ENCODE data around the gene SORCS1. TPM values are rescaled to one million over a fixed set of nuclear protein-coding genes. Genes with fewer than 3 reads are reported as not detected.

Gene SORCS1
- total and polyA plus RNA-seq, 2 of the 8 experiments (the other 6 are each of a cell fraction or from before 2014, with no cell fraction given), result 4.1 to 4.6 TPM

DNA sequence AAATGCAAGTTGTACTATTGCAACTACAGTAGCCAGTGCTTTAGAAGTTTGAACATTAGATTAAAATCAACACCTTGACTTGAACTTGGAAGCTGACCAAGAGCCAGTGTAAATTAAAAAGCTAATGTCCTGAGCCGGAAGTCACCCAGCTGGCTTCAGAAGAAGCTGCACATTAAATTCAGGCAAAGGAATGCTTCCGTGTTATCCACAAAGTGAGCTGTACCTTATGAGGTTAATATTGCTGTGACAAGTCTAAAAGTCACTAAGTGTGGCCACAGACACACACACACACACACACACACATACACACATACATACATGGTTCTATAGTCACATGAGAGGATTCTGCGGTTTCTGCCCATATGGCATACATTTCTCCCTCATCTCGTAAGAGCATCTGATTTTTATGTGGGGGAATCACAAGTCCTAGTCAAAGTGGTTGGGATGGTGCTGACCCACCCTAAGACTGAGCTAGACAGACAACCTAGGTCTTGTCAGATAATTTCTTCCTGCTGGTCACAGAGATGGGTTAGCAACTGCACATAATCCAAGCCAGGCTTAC is 612.9 kb downstream of the SORCS1 start:
- Histone ChIP-seq H3K23ac (ENCODE audit: insufficient read length) (no peak overlapping the region), H2BK12ac (ENCODE audit: low read depth, low read length) (no peak overlapping the region), H2BK20ac (ENCODE audit: low read length) (no peak overlapping the region), H4K5ac (ENCODE audit: insufficient read length, low read depth, low read length) (no peak overlapping the region), H3K36me3 (ENCODE audit: control insufficient read depth in 2 of 4, insufficient read depth in 4 of 4, low read length in 3 of 4) (no peaks in the 10 kb centered on the region), H3K4ac (replicated peaks; ENCODE audit: insufficient read length, low read depth, low read length) (no peak overlapping the region), H4K8ac (ENCODE audit: extremely low read depth, insufficient read depth, low read length) (no peak overlapping the region), H3K9ac (replicated peaks in 1 of 4; ENCODE audit: extremely low read depth in 1 of 4, low read depth in 3 of 4, low read length in 3 of 4) (no peak overlapping the region), H2AFZ (ENCODE audit: low read length) (no peak overlapping the region), H3K27ac (ENCODE audit: low read depth, low read length) (no peak overlapping the region), H2AK5ac (ENCODE audit: low read depth, low read length) (no peak overlapping the region), H3K4me1 (replicated peaks in 1 of 4; ENCODE audit: control insufficient read depth in 3 of 4, insufficient read depth in 4 of 4, low read length in 3 of 4) (no peaks in the 10 kb centered on the region), H3K79me2 (ENCODE audit: control insufficient read depth in 1 of 2, insufficient read depth in 2 of 2, low read length in 2 of 2) (no peaks in the 10 kb centered on the region), H2BK15ac (ENCODE audit: low read length) (no peak overlapping the region), H2BK5ac (ENCODE audit: low read depth, low read length) (no peak overlapping the region), H4K20me1 (replicated peaks in 1 of 2; ENCODE audit: control insufficient read depth in 1 of 2, insufficient read depth in 2 of 2, low read length in 2 of 2) (no peaks in the 10 kb centered on the region), H3K27me3 (replicated peaks in 1 of 4; ENCODE audit: control insufficient read depth in 3 of 4, extremely low read depth in 1 of 4, insufficient read depth in 3 of 4, low read length in 3 of 4) (no peaks in the 10 kb centered on the region), H2BK120ac (replicated peaks; ENCODE audit: low read depth, low read length) (no peak overlapping the region), H3K4me3 (ENCODE audit: extremely low read depth in 1 of 4, insufficient read depth in 2 of 4, low read depth in 3 of 4, low read length in 4 of 4) (no peak overlapping the region), H3K14ac (ENCODE audit: insufficient read length) (no peak overlapping the region), H3K18ac (ENCODE audit: extremely low read depth, low read length) (no peak overlapping the region), H3K4me2 (ENCODE audit: insufficient read depth in 1 of 2, low read depth in 2 of 2, low read length in 2 of 2) (no peak overlapping the region), H4K91ac (replicated peaks; ENCODE audit: insufficient read length, low read length) (no peak overlapping the region), H3K56ac (replicated peaks; ENCODE audit: insufficient read length, low read depth, low read length) (no peak overlapping the region), H3K79me1 (ENCODE audit: low read depth, low read length) (no peaks in the 10 kb centered on the region), H3K23me2 (ENCODE audit: low read depth, low read length) (no peaks in the 10 kb centered on the region), H3K9me3 (ENCODE audit: insufficient read depth in 2 of 2, low read depth in 1 of 2, low read length in 1 of 2) (no peaks in the 10 kb centered on the region)
- no peak for TF ChIP-seq POLR2A (IDR thresholded peaks at IDR 0.05; ENCODE audit: control extremely low read depth in 1 of 2, low read depth in 2 of 2, low read length in 2 of 2)
- ChIA-PET CTCF (ENCODE audit: partially characterized antibody) (interaction anchor here (0.8 to 1.3 kb wide), 2 partner anchors 8 to 12 kb away, joined by 3 read pairs; no protein-coding TSS in a partner anchor), POLR2A (ENCODE audit: partially characterized antibody) (no interaction called here)
- FAIRE-seq (no peak), DNase-seq (ENCODE audit: low read depth in 1 of 2, low spot score in 2 of 2) (no peak)
- WGBS, 2 experiments (ENCODE audit: extremely low coverage in 1 of 2, insufficient coverage in 1 of 2, insufficient read length in 1 of 2, insufficient replicate concordance in 2 of 2, low coverage in 1 of 2, low lambda C conversion rate in 2 of 2, missing lambda C conversion rate in 1 of 2), result 95% methylated on average over 4 of the region's 4 CpGs; no CpG with 5 or more reads in 1 of the 2 experiments
